Activated CD4-positive, alpha-beta T cell treated with anti-CD3 and anti-CD28 coated beads, Interleukin-2, amount 10 ng/mL, durations not matched to agents 7 days and 5 days (primary cell): ENCODE results near the gene CDA. TPM values are rescaled to one million over a fixed set of nuclear protein-coding genes. Genes with fewer than 3 reads are reported as not detected.

Experiments
- CTCF ChIA-PET: fragments of 350-600 bp; sonication (Branson Sonifier 250); formaldehyde crosslinking; loops from one replicate; lab custom pipeline; 2021; ENCODE audit warnings: antibody characterized with exemption; lab: Charles Lee
- POLR2A ChIA-PET: fragments of 350-600 bp; sonication (Branson Sonifier 250); formaldehyde crosslinking; loops from one replicate; lab custom pipeline; 2021; ENCODE audit warnings: antibody characterized with exemption; lab: Charles Lee
- DNase-seq: peaks from one replicate; pipeline ENCODE4 v3.0.0-alpha.2; 2020
- H3K27ac Mint-ChIP-seq: one replicate; pipeline ENCODE4 v1.8.0; 2021; ENCODE audit warnings: mild to moderate bottlenecking, moderate library complexity, mixed read lengths
- H3K27me3 Mint-ChIP-seq: one replicate; pipeline ENCODE4 v1.8.0; 2021; ENCODE audit warnings: mixed read lengths
- H3K36me3 Mint-ChIP-seq: one replicate; pipeline ENCODE4 v1.8.0; 2021; ENCODE audit warnings: low read depth, mixed read lengths
- H3K4me1 Mint-ChIP-seq: one replicate; pipeline ENCODE4 v1.8.0; 2021; ENCODE audit warnings: mixed read lengths
- H3K4me3 Mint-ChIP-seq: one replicate; pipeline ENCODE4 v1.8.0; 2021; ENCODE audit warnings: mild to moderate bottlenecking, moderate library complexity, mixed read lengths
- H3K9me3 Mint-ChIP-seq: one replicate; pipeline ENCODE4 v1.8.0; 2021; ENCODE audit warnings: mixed read lengths
- total RNA-seq, 2 experiments: library from RNA; stranded (reverse); gene quantifications; one replicate each; pipeline ENCODE4 v1.2.3, GENCODE V29; 2021

The CDA gene
- total RNA-seq, result not detected

DNA sequence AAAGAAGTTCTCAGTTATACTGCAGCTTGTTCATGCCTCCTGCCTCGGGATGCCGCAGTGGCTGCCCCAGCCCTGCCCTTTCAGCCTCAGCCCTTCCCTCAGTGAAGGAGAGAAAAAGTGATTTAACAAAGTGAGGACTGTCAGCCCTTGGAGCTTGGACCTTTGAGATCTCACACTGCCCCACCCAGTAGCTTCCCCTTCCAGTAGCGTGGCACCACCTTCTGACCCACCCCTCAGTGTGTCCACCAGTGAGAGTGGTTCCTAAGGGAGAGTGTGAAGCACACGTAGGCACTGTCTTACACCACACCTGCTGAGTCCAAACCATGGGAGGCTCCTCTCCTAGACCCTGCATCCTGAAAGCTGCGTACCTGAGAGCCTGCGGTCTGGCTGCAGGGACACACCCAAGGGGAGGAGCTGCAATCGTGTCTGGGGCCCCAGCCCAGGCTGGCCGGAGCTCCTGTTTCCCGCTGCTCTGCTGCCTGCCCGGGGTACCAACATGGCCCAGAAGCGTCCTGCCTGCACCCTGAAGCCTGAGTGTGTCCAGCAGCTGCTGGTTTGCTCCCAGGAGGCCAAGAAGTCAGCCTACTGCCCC is at the start of gene CDA:
TSS of gene CDA (plus strand) at position 464 of the 592 bp plus-strand sequence. CDS start at position 497, 33 bp downstream.
- H3K4me3 Mint-ChIP-seq, result no peak within 1 kb of the TSS
- H3K27ac Mint-ChIP-seq, result no peak within 1 kb of the TSS
- CTCF ChIA-PET, result interaction anchor here (0.6 kb wide), 1 partner anchor 32 kb away, joined by 5 read pairs; no protein-coding TSS in a partner anchor
- DNase-seq, result no peak
- H3K36me3 Mint-ChIP-seq, result no peaks in the 10 kb centered on the region
- H3K9me3 Mint-ChIP-seq, result no peaks in the 10 kb centered on the region
- peaks cover 44% of the 10 kb centered on the region for H3K27me3 Mint-ChIP-seq
- POLR2A ChIA-PET, result no interaction called here
- H3K4me1 Mint-ChIP-seq, result peaks cover 13% of the 10 kb centered on the region

GRCh38 chr1:20540281-20540680 is 48.6 kb upstream of the CDA start:
- no peak overlapping the region for H3K4me3 Mint-ChIP-seq
- no peak for DNase-seq
- H3K36me3 Mint-ChIP-seq, result no peaks in the 10 kb centered on the region
- peaks cover 35% of the 10 kb centered on the region for H3K27me3 Mint-ChIP-seq
- ChIA-PET POLR2A (no interaction called here), CTCF (no interaction called here)
- no peaks in the 10 kb centered on the region for H3K9me3 Mint-ChIP-seq
- H3K4me1 Mint-ChIP-seq, result no peaks in the 10 kb centered on the region
- H3K27ac Mint-ChIP-seq, result no peak overlapping the region

GRCh38 chr1:20546637-20547036 is 42.3 kb upstream of the CDA start:
- CTCF ChIA-PET, result interaction anchor here (0.6 to 0.8 kb wide), 2 partner anchors 34 to 1950 kb away, joined by 3 read pairs; no protein-coding TSS in a partner anchor
- Mint-ChIP-seq H3K27me3 (peaks cover 38% of the 10 kb centered on the region), H3K36me3 (no peaks in the 10 kb centered on the region), H3K9me3 (no peaks in the 10 kb centered on the region), H3K27ac (no peak overlapping the region), H3K4me1 (no peaks in the 10 kb centered on the region), H3K4me3 (no peak overlapping the region)
- POLR2A ChIA-PET, result no interaction called here
- DNase-seq, result no peak

- ChIA-PET CTCF (interaction anchor here (0.5 to 0.6 kb wide), 2 partner anchors 405 to 1146 kb away, joined by 3 to 4 read pairs; no protein-coding TSS in a partner anchor), POLR2A (no interaction called here)
- Mint-ChIP-seq H3K27me3 (peaks cover 30% of the 10 kb centered on the region), H3K4me1 (peaks cover 3% of the 10 kb centered on the region), H3K27ac (no peak overlapping the region), H3K36me3 (no peaks in the 10 kb centered on the region), H3K9me3 (no peaks in the 10 kb centered on the region), H3K4me3 (no peak overlapping the region)
- no peak for DNase-seq
These were observed 37.7 kb upstream of the CDA start for GRCh38 chr1:20551161-20551560.

DNA sequence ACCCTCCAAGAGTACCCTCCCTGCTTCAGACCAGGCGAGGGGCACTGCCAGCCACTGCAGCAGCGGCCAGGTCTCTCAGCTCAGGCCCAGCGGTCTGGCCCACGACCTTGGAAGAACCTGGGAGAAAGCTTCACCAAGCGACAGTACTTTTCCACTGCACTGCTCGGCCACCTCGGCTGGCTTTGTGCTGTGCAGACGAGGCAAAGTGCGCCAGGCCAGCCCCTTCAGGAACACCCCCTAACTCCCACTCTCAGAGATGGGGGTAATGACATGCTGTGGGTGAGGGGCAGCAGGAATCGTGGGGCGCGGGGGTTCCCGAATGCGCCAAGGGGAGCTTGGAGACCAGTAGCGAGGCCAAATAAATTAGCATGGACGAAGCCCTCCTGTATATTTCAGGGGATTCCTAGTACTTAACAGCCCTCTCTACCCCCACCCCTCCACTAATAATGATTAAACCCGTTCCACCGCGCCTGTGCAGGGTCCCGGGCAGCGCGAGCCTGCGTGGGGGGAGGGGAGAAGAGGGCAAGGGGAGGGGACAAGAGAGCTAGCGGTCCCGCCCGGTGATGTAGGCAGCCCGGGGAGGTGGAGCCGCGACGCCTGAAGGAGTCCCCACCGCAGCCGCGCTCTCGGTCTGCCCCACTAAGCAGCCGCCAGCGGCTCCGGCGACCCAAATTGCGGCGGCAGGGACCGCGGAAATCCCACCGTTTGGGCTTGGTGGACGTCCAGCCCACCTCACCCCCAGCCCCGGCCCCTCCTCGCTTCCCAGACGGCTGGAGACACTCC is 36.8 kb upstream of the CDA start, which contains the start of gene FAM43B:
TSS of gene FAM43B (plus strand) at position 629 of the 783 bp plus-strand sequence. CDS start 401 bp downstream, outside the sequence.
- H3K4me1 Mint-ChIP-seq, result peaks cover 3% of the 10 kb centered on the region
- POLR2A ChIA-PET, result no interaction called here
- H3K36me3 Mint-ChIP-seq, result no peaks in the 10 kb centered on the region
- CTCF ChIA-PET, result no interaction called here
- no peak within 1 kb of the TSS for H3K27ac Mint-ChIP-seq
- DNase-seq, result no peak
- no peaks in the 10 kb centered on the region for H3K9me3 Mint-ChIP-seq
- peaks cover 25% of the 10 kb centered on the region for H3K27me3 Mint-ChIP-seq
- no peak within 1 kb of the TSS for H3K4me3 Mint-ChIP-seq

DNA sequence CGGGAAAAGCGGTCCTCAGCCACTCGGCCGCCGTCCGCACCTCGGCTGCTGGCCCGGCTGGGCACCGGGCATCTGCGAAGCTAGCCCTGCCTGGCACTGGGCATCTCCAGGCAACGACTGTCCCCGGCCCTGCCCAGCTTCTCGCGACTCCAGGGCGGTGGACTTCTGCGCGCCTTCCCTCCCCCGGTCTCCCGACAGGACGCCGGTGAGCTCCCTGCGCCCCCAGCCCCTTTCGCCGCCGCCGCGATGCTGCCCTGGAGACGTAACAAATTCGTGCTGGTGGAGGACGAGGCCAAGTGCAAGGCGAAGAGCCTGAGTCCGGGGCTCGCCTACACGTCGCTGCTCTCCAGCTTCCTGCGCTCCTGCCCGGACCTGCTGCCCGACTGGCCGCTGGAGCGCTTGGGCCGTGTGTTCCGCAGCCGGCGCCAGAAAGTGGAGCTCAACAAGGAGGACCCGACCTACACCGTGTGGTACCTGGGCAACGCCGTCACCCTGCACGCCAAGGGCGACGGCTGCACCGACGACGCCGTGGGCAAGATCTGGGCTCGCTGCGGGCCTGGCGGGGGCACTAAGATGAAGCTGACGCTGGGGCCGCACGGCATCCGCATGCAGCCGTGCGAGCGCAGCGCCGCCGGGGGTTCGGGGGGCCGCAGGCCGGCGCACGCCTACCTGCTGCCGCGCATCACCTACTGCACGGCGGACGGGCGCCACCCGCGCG is 36.0 kb upstream of the CDA start:
- H3K36me3 Mint-ChIP-seq, result no peaks in the 10 kb centered on the region

DNA sequence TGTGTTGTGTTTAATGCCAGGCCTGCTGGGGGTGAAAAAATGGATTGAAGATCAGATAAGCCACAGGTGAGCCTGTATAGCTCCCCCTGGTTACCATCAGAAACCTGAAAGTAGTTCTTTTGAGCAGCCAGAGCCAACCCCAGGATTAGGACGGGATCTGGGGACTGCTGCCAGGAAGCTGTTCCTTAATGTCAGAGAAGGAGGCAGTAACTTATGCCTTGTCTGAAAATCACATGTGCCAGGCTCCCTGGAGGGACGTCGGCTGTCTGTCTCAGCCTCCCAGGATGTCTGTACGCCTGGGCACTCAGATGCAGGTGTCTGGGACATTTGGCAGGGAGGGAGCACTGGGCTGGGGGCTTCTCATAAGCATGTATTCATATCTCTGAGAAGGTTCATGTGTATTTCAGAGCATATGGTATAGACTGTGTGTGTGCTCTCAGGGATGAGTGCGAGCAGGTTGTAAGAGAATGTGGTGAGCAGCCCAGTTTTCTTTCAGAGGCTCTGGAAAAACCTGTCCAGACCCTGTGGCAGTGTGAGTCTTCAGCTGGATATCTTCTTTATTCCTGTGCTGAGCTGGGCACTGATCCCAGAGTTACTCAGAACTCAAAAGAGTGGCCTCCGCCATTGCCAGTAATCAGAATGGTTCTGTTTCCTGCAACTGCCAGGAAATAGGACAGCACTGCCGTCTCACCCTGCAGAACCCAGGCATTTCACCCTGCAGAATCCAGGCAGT is 33.7 kb upstream of the CDA start:
- ChIA-PET CTCF (no interaction called here), POLR2A (no interaction called here)
- H3K36me3 Mint-ChIP-seq, result no peaks in the 10 kb centered on the region
- no peak overlapping the region for H3K4me3 Mint-ChIP-seq
- peaks cover 18% of the 10 kb centered on the region for H3K27me3 Mint-ChIP-seq
- DNase-seq, result no peak
- H3K4me1 Mint-ChIP-seq, result peaks cover 3% of the 10 kb centered on the region
- H3K27ac Mint-ChIP-seq, result no peak overlapping the region
- H3K9me3 Mint-ChIP-seq, result no peaks in the 10 kb centered on the region

More for the DNA sequence above, 36.0 kb upstream of the CDA start:
- Mint-ChIP-seq H3K4me1 (peaks cover 3% of the 10 kb centered on the region), H3K4me3 (no peak overlapping the region), H3K27ac (no peak overlapping the region), H3K9me3 (no peaks in the 10 kb centered on the region), H3K27me3 (peaks cover 25% of the 10 kb centered on the region)
- no peak for DNase-seq
- CTCF ChIA-PET, result no interaction called here
- POLR2A ChIA-PET, result no interaction called here

GRCh38 chr1:20555758-20556120 is 33.2 kb upstream of the CDA start:
- Mint-ChIP-seq H3K4me3 (no peak overlapping the region), H3K36me3 (no peaks in the 10 kb centered on the region), H3K9me3 (no peaks in the 10 kb centered on the region), H3K27ac (no peak overlapping the region), H3K27me3 (peaks cover 18% of the 10 kb centered on the region), H3K4me1 (peaks cover 3% of the 10 kb centered on the region)
- CTCF ChIA-PET, result no interaction called here
- DNase-seq, result no peak
- POLR2A ChIA-PET, result no interaction called here

DNA sequence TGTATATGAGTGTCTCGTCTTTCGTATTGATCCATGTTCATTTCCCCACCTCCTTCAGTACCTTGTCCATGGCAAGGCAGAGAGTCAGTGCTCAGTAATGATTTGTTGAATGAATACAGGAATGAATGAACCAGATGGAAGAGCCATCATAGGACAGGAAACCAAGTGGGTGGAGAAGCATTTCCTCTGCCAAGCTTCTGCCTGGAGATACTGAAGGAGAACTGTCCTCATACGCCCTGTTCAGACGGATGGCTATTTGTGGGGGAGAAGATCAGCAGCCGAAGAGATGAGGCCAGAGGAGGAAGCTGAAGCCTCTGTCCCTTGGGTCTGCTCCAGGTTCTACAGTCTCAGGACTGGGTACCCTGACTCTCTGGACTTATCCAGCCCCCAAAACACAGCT is 30.7 kb upstream of the CDA start:
- CTCF ChIA-PET, result no interaction called here
- no peak overlapping the region for H3K4me3 Mint-ChIP-seq
- POLR2A ChIA-PET, result no interaction called here
- peaks cover 3% of the 10 kb centered on the region for H3K4me1 Mint-ChIP-seq
- H3K36me3 Mint-ChIP-seq, result no peaks in the 10 kb centered on the region
- no peak overlapping the region for H3K27ac Mint-ChIP-seq
- no peak for DNase-seq
- H3K9me3 Mint-ChIP-seq, result no peaks in the 10 kb centered on the region
- peaks cover 4% of the 10 kb centered on the region for H3K27me3 Mint-ChIP-seq

DNA sequence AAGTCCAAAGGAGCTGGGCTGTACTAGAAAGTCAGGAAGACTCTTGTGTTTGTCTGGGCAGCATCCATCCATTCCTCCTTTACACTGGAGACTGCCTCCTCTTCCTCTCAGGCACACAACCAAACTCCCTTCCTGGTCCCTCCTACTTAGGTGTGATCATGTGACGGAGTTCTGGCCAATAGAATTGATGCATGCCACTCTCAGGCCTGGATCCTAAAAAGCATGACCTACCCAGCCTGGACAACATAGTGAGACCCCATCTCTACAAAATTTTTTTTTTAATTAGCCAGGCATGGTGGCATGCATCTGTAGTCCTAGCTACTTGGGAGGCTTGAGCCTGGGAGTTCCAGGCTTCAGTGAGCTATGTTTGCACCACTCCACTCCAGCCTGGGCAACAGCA is 27.9 kb upstream of the CDA start:
- Mint-ChIP-seq H3K27me3 (peaks cover 10% of the 10 kb centered on the region), H3K4me3 (no peak overlapping the region), H3K27ac (no peak overlapping the region), H3K9me3 (no peaks in the 10 kb centered on the region), H3K4me1 (no peaks in the 10 kb centered on the region), H3K36me3 (no peaks in the 10 kb centered on the region)
- POLR2A ChIA-PET, result no interaction called here
- CTCF ChIA-PET, result interaction anchor here (1.0 kb wide), 1 partner anchor 14 kb away, joined by 6 read pairs; no protein-coding TSS in a partner anchor
- DNase-seq, result no peak

- no peaks in the 10 kb centered on the region for H3K36me3 Mint-ChIP-seq
- no peak for DNase-seq
- peaks cover 16% of the 10 kb centered on the region for H3K27me3 Mint-ChIP-seq
- ChIA-PET POLR2A (no interaction called here), CTCF (no interaction called here)
- H3K4me1 Mint-ChIP-seq, result no peaks in the 10 kb centered on the region
- no peaks in the 10 kb centered on the region for H3K9me3 Mint-ChIP-seq
- no peak overlapping the region for H3K4me3 Mint-ChIP-seq
- no peak overlapping the region for H3K27ac Mint-ChIP-seq
These were observed 23.7 kb upstream of the CDA start for GRCh38 chr1:20565234-20565633.

- Mint-ChIP-seq H3K27ac (no peak overlapping the region), H3K4me1 (peaks cover 2% of the 10 kb centered on the region), H3K9me3 (peaks cover 5% of the 10 kb centered on the region), H3K36me3 (no peaks in the 10 kb centered on the region), H3K4me3 (no peak overlapping the region), H3K27me3 (peaks cover 20% of the 10 kb centered on the region)
- ChIA-PET POLR2A (no interaction called here), CTCF (no interaction called here)
- DNase-seq, result no peak
These were observed 19.3 kb upstream of the CDA start for GRCh38 chr1:20569523-20570098.
